Right lung (tissue), 5 donors: ENCODE results near the gene FGFR3. TPM values are rescaled to one million over a fixed set of nuclear protein-coding genes. Genes with fewer than 3 reads are reported as not detected.

ENCODE experiments used
- DNase-seq, 2 donors: peaks; one replicate each; pipeline ENCODE4 v3.0.0-alpha.2; 2013
- polyA plus RNA-seq, 5 donors: library from polyadenylated mRNA; unstranded; fragments of 120-200 nt; gene quantifications; one replicate each; pipeline versions ENCODE4 v1.2.1 to v1.2.3, GENCODE V29; 2013; ENCODE audit warnings: inconsistent platforms in 1 of 5, low replicate concordance in 1 of 5; ENCODE audit not compliant: insufficient read length in 5 of 5, insufficient read depth in 1 of 5

The FGFR3 gene
- polyA plus RNA-seq, 5 donors: 66.2 to 154 (median 117) TPM

- DNase-seq: peak; percentile 68 to 74
These were observed 24.6 kb upstream of the FGFR3 start for GRCh38 chr4:1768367-1769034.

- DNase-seq: no peak
These were observed 23.4 kb upstream of the FGFR3 start for GRCh38 chr4:1769692-1770091.

- DNase-seq: no peak
These were observed 22.8 kb upstream of the FGFR3 start for GRCh38 chr4:1770245-1770644.

GRCh38 chr4:1770791-1771231, 22.3 kb upstream of the FGFR3 start:
- DNase-seq: no peak

GRCh38 chr4:1771555-1772305, 21.4 kb upstream of the FGFR3 start:
- DNase-seq: no peak

- no peak for DNase-seq
These were observed 20.1 kb upstream of the FGFR3 start for GRCh38 chr4:1772853-1773538.

- no peak for DNase-seq
These were observed 19.3 kb upstream of the FGFR3 start for GRCh38 chr4:1773754-1774153.

GRCh38 chr4:1775731-1776500, 17.2 kb upstream of the FGFR3 start:
- no peak for DNase-seq

GRCh38 chr4:1776521-1777161, 16.5 kb upstream of the FGFR3 start:
- DNase-seq: no peak

GRCh38 chr4:1777822-1778641, 15.1 kb upstream of the FGFR3 start:
- DNase-seq: no peak

- no peak for DNase-seq
These were observed 14.3 kb upstream of the FGFR3 start for GRCh38 chr4:1778642-1779392.

GRCh38 chr4:1779588-1780382, 13.3 kb upstream of the FGFR3 start:
- DNase-seq: no peak

- no peak for DNase-seq
These were observed 12.7 kb upstream of the FGFR3 start for GRCh38 chr4:1780435-1780834.

GRCh38 chr4:1783015-1783414, 10.1 kb upstream of the FGFR3 start:
- no peak for DNase-seq

- no peak for DNase-seq
These were observed 9.1 kb upstream of the FGFR3 start for GRCh38 chr4:1783970-1784369.

- no peak for DNase-seq
These were observed 8.7 kb upstream of the FGFR3 start for GRCh38 chr4:1784395-1784788.

- DNase-seq: no peak
These were observed 8.1 kb upstream of the FGFR3 start for GRCh38 chr4:1784789-1785591.

GRCh38 chr4:1785592-1785991, 7.5 kb upstream of the FGFR3 start:
- DNase-seq: no peak
